ENCODE measurements around the gene FAM13A. TPM values are rescaled to one million over a fixed set of nuclear protein-coding genes. Genes with fewer than 3 reads are reported as not detected.
A peak's percentile ranks its signal among the peaks of the same experiment; 100 is the strongest.

Gene FAM13A
- total and polyA plus RNA-seq, 9 of the 15 experiments (the other 6 are each of a cell fraction or from before 2014, with no cell fraction given) = 11.3 to 23.3 (median 14.7) TPM

DNA sequence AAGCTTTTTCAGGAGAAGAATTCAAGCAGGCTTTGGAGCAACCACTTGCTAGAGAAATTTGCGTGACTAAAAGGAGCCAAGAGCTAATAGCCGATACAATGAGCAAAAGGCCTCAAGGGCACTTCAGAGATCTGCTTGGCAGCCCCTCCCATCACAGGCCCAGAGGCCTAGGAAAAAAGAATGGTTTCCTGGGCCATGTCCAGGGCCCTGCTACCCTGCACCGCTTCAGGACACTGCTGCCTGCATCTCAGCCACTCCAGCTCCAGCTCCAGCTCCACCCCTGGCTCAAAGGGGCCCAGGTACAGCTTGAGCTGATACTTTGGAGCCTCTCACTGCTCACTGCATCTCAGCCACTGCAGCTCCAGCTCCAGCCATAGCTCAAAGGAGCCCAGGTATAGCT is 98.9 kb downstream of the FAM13A start:
- CTCF ChIA-PET (ENCODE audit: low intra/inter-chr PET ratio) = no interaction called here

More for the DNA sequence above, 98.9 kb downstream of the FAM13A start:
- DNase-seq (ENCODE audit: extremely low read depth in 1 of 4, low spot score in 3 of 4) (no peak), ATAC-seq (no peak), FAIRE-seq (no peak)
- POLR2A ChIA-PET = no interaction called here
- no peak for TF ChIP-seq HNRNPL (IDR thresholded peaks at IDR 0.05; ENCODE audit: low read depth, low read length)
- no peak for TF ChIP-seq SNRNP70 (optimal IDR thresholded peaks at IDR 0.05; ENCODE audit: low read depth, low read length)
- no peak for TF ChIP-seq XRCC5 (IDR thresholded peaks at IDR 0.05; ENCODE audit: low read depth, low read length)
- TF ChIP-seq SREBF2 (CRISPR knock-in tag; IDR thresholded peaks at IDR 0.05) = no peak
- no peak for TF ChIP-seq SMARCA4 (IDR thresholded peaks at IDR 0.05)
- TF ChIP-seq, protein P1, sequence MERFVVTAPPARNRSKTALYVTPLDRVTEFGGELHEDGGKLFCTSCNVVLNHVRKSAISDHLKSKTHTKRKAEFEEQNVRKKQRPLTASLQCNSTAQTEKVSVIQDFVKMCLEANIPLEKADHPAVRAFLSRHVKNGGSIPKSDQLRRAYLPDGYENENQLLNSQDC (CRISPR knock-in tag; IDR thresholded peaks at IDR 0.05) = no peak
- TF ChIP-seq KLF13 (tag; IDR thresholded peaks at IDR 0.05; ENCODE audit: borderline replicate concordance, low read depth) = no peak
- TF ChIP-seq ARID2 (IDR thresholded peaks at IDR 0.05) = no peak
- no peak for TF ChIP-seq TARDBP (IDR thresholded peaks at IDR 0.05)
- TF ChIP-seq, protein P2, sequence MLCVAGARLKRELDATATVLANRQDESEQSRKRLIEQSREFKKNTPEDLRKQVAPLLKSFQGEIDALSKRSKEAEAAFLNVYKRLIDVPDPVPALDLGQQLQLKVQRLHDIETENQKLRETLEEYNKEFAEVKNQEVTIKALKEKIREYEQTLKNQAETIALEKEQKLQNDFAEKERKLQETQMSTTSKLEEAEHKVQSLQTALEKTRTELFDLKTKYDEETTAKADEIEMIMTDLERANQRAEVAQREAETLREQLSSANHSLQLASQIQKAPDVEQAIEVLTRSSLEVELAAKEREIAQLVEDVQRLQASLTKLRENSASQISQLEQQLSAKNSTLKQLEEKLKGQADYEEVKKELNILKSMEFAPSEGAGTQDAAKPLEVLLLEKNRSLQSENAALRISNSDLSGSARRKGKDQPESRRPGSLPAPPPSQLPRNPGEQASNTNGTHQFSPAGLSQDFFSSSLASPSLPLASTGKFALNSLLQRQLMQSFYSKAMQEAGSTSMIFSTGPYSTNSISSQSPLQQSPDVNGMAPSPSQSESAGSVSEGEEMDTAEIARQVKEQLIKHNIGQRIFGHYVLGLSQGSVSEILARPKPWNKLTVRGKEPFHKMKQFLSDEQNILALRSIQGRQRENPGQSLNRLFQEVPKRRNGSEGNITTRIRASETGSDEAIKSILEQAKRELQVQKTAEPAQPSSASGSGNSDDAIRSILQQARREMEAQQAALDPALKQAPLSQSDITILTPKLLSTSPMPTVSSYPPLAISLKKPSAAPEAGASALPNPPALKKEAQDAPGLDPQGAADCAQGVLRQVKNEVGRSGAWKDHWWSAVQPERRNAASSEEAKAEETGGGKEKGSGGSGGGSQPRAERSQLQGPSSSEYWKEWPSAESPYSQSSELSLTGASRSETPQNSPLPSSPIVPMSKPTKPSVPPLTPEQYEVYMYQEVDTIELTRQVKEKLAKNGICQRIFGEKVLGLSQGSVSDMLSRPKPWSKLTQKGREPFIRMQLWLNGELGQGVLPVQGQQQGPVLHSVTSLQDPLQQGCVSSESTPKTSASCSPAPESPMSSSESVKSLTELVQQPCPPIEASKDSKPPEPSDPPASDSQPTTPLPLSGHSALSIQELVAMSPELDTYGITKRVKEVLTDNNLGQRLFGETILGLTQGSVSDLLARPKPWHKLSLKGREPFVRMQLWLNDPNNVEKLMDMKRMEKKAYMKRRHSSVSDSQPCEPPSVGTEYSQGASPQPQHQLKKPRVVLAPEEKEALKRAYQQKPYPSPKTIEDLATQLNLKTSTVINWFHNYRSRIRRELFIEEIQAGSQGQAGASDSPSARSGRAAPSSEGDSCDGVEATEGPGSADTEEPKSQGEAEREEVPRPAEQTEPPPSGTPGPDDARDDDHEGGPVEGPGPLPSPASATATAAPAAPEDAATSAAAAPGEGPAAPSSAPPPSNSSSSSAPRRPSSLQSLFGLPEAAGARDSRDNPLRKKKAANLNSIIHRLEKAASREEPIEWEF (CRISPR knock-in tag; IDR thresholded peaks at IDR 0.05) = no peak
- TF ChIP-seq CCNT2 (IDR thresholded peaks at IDR 0.05; ENCODE audit: borderline replicate concordance, extremely low read depth, insufficient read length, low read depth, low read length) = no peak
- Histone ChIP-seq H3K27me3 (ENCODE audit: control insufficient read depth in 2 of 2, insufficient read depth in 2 of 2, low read length in 2 of 2) (no peaks in the 10 kb centered on the region), H3K79me2 (ENCODE audit: control insufficient read depth, insufficient read depth, low read length) (no peaks in the 10 kb centered on the region), H4K20me1 (replicated peaks; ENCODE audit: control insufficient read depth, insufficient read depth, low read length) (no peaks in the 10 kb centered on the region), H2AFZ (ENCODE audit: low read depth, low read length) (no peak overlapping the region), H3K27ac (ENCODE audit: extremely low read depth, low read depth, low read length) (no peak overlapping the region), H3K9me1 (ENCODE audit: control insufficient read depth, insufficient read depth, low read length) (no peaks in the 10 kb centered on the region), H3K9ac (ENCODE audit: insufficient read depth in 1 of 2, low read depth in 2 of 2, low read length in 2 of 2) (peak overlapping the region in 1 of 2 experiments; percentile 4; a peak in 1 of 4 replicates), H3K4me3 (no peak overlapping the region), H3K36me3 (ENCODE audit: control insufficient read depth, insufficient read depth, low read length) (no peaks in the 10 kb centered on the region), H3K9me3 (replicated peaks; ENCODE audit: control insufficient read depth, insufficient read depth, low read depth, low read length) (no peaks in the 10 kb centered on the region), H3K4me2 (ENCODE audit: insufficient read depth, low read length) (no peak overlapping the region), H3K4me1 (replicated peaks in 1 of 2; ENCODE audit: control insufficient read depth in 2 of 2, insufficient read depth in 2 of 2, low read length in 2 of 2) (no peaks in the 10 kb centered on the region; a peak in 2 of 5 replicates)
- intact Hi-C loops (cut with micrococcal nuclease) = no loop called here
- in situ Hi-C loops (cut with MboI) = no loop called here
- no TSS peak for BruUV-seq (replicated peaks)
- 79% methylated on average over 3 of the region's 3 CpGs for WGBS (ENCODE audit: insufficient coverage, low coverage, missing lambda C conversion rate)

Data from K562 (cell line).